Lower leg skin (tissue), 4 donors: ENCODE data around the gene ISCU. TPM values are rescaled to one million over a fixed set of nuclear protein-coding genes. Genes with fewer than 3 reads are reported as not detected.

Experiments
- DNase-seq, 2 donors: peaks; one replicate each; pipeline ENCODE4 v3.0.0-alpha.2; 2019; ENCODE audit warnings: low spot score in 2 of 2
- H3K4me3 ChIP-seq: fragments of 200-600 bp; sonication (generic); 2 replicates; pipeline ENCODE4 v1.5.1; 2017; ENCODE audit warnings: mild to moderate bottlenecking, low read depth; ENCODE audit not compliant: poor library complexity, severe bottlenecking
- CTCF ChIP-seq, 3 donors: fragments of 450-650 bp; IDR thresholded peaks; one replicate each; pipeline ENCODE4 v1.5.1; 2016; ENCODE audit warnings: antibody characterized with exemption in 3 of 3, mild to moderate bottlenecking in 3 of 3, moderate library complexity in 2 of 3
- POLR2A ChIP-seq, 2 donors: fragments of 450-650 bp; IDR thresholded peaks; one replicate each; pipeline ENCODE4 v1.6.1; 2016 to 2017; ENCODE audit warnings: antibody characterized with exemption in 2 of 2, mild to moderate bottlenecking in 1 of 2, moderate library complexity in 1 of 2
- WGBS, 2 donors: methylation state at CpG; one replicate each; pipeline ENCODE4 v1.1.5; 2018; 5-methylcytosine and 5-hydroxymethylcytosine counted together
- intact Hi-C: fragments of 100-400 bp; cut with DNase I; formaldehyde crosslinking; loops from one replicate; pipeline ENCODE4 v1.15.0; 2023; ENCODE audit warnings: low total_unique reads
- total RNA-seq, 4 donors: library from RNA; depleted of rRNA; stranded (reverse); fragments of >200 nt; gene quantifications; one replicate each; pipeline ENCODE4 v1.1.0, GENCODE V29; 2016

The ISCU gene
- total RNA-seq, 4 donors from 2014 or later: 94.7 to 175 (median 137) TPM

- WGBS, 2 donors: 75 to 82% methylated on average over 6 of the region's 6 CpGs
- H3K4me3 ChIP-seq: no peak overlapping the region
- TF ChIP-seq POLR2A (IDR thresholded peaks at IDR 0.05) (no peak), CTCF (IDR thresholded peaks at IDR 0.05) (no peak)
- intact Hi-C loops: no loop called here
- no peak for DNase-seq
Measured at GRCh38 chr12:108538146-108538545, 24.2 kb upstream of the ISCU start.

- H3K4me3 ChIP-seq: no peak overlapping the region
- no peak for DNase-seq
- intact Hi-C loops: no loop called here
- WGBS, 2 donors: 91 to 95% methylated on average over 10 of the region's 10 CpGs
- TF ChIP-seq POLR2A (IDR thresholded peaks at IDR 0.05) (no peak), CTCF (IDR thresholded peaks at IDR 0.05) (no peak)
Measured at GRCh38 chr12:108538616-108539195, 23.7 kb upstream of the ISCU start.

- H3K4me3 ChIP-seq: no peak overlapping the region
- WGBS, 2 donors: 80 to 89% methylated on average over 4 of the region's 4 CpGs
- DNase-seq: no peak
- intact Hi-C loops: no loop called here
- TF ChIP-seq CTCF (IDR thresholded peaks at IDR 0.05): no peak
Measured at GRCh38 chr12:108542320-108542719, 20.1 kb upstream of the ISCU start.

GRCh38 chr12:108543652-108544051 is 18.7 kb upstream of the ISCU start:
- 77 to 79% methylated on average over 3 of the region's 3 CpGs for WGBS, 2 donors
- no peak for DNase-seq
- intact Hi-C loops: no loop called here
- TF ChIP-seq POLR2A (IDR thresholded peaks at IDR 0.05) (no peak), CTCF (IDR thresholded peaks at IDR 0.05) (no peak)
- H3K4me3 ChIP-seq: no peak overlapping the region

GRCh38 chr12:108547686-108548085 is 14.7 kb upstream of the ISCU start:
- whole genome bisulfite sequencing, 2 donors: 78 to 80% methylated on average over 9 of the region's 9 CpGs
- DNase-seq: no peak
- no peak overlapping the region for H3K4me3 ChIP-seq
- intact Hi-C loops: no loop called here
- no peak for TF ChIP-seq CTCF (IDR thresholded peaks at IDR 0.05)
- TF ChIP-seq POLR2A (IDR thresholded peaks at IDR 0.05): no peak

GRCh38 chr12:108548954-108549521 is 13.4 kb upstream of the ISCU start:
- intact Hi-C loops: no loop called here
- DNase-seq: no peak
- no peak for TF ChIP-seq CTCF (IDR thresholded peaks at IDR 0.05)
- TF ChIP-seq POLR2A (IDR thresholded peaks at IDR 0.05): no peak
- 65 to 68% methylated on average over 7 of the region's 7 CpGs for WGBS, 2 donors
- H3K4me3 ChIP-seq: no peak overlapping the region
